GM18508 (cell line): Measurements from ENCODE around the gene ATL2.
"Not testable (repeated sequence)": the region's sequence is repeated elsewhere in the genome, so short reads cannot be mapped to it uniquely, and the experiment has no call there.

Experiments used
- ATAC-seq: cut with Tn5 transposase; IDR thresholded peaks from one replicate; pipeline ENCODE4 v1.9.1; 2021; ENCODE audit warnings: moderate number of reproducible peaks; ENCODE audit not compliant: insufficient read depth, unreplicated experiment

Gene ATL2

DNA sequence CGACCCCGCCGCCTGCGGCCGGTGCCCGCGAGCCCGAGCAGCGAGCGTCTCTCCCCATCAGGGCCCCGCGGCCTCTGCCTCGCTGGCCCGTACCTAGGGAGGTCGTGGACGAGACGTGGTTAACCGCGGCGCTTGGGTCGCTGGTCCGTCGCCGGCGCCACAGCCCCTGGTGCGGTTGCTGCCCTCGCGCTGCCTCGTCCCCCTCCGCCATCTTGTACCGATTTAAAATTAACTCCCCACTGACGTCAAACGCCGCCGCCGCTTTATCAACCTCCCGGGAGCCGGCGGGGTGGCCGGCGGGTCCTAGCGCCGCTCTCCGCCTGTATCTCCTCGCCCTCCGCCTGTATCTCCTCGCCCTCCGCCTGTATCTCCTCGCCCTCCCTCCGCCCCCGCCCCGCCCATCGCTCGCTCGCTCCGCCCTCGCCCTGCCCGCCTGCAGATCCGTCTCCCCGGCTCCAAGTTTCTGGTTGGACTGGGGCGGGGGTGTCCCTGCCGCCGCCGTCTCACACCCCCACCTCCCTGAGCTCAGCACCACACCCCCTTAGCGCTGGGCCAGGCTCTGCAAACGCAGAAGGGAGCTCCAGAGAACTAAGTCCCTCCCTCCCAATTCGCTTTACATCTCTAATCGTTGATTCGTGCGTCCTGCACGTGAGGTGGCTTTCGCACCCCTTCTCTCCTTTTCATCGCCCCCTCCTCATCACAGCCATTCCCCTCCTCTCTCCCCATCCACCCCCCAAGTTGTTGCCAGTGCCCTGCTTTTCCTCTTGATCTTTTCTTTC lies at the start of gene ATL2:
Gene ATL2, minus strand, starts transcription at position 224 of the 779 bp plus-strand sequence. Its CDS starts 13 bp downstream, at position 211.
- peak; percentile 64 for ATAC-seq

DNA sequence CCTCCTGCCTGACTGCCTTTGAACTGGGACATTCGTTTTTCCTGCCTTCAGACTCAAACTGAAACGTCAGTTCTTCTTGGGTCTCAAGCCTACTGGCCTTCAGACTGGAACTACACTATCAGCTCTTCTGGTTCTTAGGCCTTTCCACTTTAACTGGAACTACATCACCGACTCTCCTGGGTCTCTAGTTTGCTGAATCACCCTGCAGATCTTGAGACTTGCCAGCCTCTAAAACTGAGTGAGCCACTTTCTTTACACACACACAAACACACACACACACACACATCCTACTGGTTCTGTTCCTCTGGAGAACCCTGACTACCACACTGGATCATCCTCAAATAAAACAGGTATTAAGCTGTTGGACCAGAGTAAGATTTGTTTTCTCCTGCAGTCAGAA lies 46.7 kb upstream of the ATL2 start:
- ATAC-seq, result no peak

DNA sequence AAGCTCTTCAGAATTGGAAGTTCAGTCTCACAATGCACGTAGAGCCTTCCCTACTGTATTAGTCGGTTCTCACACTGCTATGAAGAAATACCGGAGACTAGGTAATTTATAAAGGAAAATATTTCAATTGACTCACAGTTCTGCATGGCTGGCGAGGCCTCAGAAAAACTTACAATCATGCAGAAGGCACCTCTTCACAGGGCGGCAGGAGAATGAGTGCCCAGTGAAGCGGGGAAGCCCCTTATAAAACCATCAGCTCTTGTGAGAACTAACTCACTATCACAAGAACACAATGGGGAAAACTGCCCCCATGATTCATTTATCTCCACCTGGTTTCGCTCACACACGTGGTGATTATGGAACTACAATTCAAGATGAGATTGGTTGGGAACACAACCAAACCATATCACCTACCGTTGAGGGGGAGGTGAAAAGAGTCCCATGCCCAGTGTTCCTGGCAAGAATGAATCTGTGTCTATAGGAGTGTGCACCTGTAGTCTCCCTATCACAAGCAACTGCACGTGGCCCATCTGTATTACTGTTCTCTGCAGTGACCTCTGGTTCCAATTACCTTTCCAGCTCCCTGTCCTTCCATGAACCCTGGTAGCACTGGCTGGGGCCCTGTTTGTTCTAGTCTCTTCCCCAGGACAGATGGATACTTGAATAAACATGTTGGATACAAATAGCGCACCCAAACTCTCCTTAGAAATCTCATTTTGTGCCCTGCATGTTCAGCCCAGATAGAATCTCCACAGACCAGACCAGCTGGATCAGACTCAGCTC lies 44.4 kb upstream of the ATL2 start:
- ATAC-seq, result no peak

DNA sequence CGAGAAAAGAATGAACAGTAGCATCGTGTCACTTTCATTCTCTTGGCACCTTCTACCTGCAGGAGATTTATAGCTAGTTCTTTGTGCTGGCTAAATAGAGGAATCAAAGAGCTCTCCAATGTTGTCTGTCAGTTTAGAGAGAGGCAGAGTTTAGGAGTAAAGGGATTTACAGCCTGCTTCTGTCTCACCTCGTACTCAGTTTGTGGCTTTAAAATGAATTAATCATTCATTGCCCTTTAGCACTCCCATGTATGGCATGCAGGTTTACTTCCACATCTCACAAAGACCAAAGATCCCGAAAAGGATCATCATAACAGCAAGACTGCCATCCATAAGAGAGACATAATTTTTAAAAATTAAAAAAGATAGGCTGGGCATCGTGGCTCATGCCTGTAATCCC lies 42.4 kb upstream of the ATL2 start:
- ATAC-seq, result no peak

DNA sequence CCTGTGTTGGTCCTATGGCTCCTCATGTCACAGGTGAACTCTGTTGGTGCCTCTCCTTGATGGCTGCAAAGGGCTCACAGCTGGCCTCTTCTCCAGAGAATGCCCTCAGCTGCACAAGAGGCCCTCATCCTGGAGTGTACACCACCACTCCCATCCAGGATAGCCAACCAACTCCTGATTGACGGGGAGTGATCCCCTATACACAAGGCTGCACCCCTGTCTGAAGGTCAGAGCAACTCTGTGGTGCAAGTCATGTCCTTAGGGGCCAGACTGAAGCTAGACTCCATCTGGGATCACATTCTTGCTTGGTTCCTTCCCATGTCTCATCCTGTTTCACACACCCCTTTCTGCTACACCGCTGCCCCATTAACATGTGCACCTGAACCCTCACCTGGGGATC lies 41.7 kb upstream of the ATL2 start:
- ATAC-seq, result no peak

DNA sequence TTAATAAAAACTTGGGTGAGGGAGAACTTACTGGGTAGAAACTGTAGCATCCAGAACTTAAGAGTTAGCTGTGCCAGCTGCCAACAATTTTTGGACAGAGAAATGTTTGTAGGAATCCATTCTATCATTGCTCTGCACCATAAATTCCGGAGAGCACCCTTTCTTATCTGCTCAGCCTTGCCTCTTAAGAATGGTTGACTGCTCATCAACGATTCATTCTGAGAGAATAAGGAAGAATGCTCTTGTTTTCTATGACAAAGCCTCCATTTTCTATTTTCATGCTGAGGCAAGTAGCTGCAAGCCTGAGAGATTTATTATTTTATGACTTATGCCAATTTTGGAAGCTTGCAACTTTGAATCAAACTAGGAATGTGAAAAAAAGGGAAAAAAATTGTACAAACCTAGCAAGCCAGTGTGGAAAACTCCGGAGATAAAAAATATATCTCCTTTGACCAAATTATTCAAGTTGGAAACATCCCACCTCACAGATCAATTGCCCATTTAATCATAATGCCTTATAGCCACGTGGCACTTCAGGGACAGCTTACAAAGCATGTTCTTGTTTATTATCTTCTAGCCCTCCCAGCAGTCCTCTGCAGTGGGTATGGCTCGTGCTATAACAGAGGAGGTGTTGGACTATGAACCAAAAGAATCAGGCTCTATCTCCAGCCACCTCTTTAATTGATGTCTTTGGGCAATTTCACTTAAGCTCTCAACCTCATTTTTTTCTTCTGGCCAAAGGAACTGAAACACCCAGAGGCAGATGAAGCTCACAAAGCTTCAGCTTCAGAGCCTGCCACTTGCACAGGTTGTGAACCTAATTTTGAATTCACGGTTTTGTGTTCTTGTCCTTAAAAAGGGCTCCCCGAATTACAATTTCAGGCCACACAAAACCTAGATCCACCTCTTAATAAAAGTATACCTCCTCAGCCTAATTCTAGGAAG lies 40.9 kb upstream of the ATL2 start:
- ATAC-seq, result no peak

DNA sequence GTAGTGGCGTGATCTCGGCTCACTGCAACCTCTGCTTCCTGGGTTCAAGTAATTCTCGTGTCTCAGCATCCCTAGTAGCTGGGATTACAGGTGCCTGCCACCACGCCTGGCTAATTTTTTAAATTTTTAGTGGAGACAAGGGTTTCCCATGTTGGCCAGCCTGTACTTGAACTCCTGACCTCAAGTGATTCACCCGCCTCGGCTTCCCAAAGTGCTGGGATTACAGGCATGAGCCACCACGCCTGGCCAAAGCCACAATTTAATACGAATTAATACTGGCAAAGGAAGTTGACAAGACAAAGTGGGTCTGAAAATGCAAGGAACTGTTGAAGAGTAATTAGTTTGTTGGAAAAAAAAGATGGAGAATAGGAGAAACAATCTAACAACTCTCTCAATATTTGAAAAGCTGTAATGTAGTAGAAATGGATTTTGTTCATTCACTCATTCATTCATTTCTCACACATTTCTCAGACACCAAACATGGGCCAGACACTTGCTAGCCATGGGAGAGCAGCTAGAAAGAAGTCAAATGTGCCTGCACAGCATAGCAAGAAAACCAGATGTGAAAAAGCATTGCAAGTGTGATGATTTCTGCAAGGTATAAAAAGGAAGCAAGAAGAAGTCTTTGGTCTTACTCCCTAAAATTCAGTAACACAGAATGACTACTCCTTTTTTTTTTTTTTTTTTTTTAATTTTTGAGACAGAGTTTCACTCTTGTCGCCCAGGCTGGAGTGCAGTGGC lies 39.4 kb upstream of the ATL2 start:
- ATAC-seq, result no peak

DNA sequence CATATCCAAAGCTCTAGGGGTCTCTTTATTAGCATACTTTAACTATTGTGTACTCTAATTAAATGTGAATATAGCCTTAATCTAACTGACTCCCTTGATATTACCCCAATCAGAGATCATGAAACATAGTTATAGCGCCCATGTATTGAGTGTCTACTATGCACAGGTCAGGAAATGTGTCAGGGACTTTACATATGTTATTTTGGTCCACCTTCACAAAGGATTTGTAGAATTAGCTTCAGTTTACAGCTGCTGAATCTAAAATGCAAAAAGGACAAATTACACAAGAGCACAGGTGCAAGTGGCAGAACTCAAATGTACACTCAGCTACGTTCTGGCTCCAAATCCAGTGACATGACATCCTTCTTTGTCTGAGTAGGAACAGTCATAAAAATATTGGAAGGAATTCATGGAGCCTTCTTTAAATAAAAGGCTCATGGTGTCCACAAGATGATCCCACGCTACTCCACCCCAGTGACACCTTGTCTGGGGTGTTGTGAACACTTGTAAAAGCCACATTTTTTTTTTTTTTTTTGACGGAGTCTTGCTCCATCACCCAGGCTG lies 38.7 kb upstream of the ATL2 start:
- ATAC-seq, result no peak

DNA sequence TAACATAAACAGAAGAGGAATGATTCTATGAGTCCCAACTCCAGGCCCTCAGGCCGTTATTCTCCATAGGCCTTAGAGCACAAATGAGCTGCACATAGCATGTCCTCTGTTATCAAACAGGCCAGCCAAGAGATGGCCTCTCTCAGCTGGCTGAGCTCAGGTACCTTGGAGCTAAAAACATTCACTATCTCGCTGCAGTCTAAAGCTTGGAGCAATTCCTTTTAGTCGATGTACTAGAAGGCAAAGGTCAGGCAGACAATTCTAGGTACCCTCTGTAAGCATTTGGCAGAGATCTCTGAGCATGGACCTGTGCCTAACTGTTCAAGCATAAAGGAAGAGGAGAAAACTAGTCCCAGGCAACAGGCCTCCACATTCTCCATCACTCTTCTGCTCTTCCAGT lies 38.0 kb upstream of the ATL2 start:
- no peak for ATAC-seq

DNA sequence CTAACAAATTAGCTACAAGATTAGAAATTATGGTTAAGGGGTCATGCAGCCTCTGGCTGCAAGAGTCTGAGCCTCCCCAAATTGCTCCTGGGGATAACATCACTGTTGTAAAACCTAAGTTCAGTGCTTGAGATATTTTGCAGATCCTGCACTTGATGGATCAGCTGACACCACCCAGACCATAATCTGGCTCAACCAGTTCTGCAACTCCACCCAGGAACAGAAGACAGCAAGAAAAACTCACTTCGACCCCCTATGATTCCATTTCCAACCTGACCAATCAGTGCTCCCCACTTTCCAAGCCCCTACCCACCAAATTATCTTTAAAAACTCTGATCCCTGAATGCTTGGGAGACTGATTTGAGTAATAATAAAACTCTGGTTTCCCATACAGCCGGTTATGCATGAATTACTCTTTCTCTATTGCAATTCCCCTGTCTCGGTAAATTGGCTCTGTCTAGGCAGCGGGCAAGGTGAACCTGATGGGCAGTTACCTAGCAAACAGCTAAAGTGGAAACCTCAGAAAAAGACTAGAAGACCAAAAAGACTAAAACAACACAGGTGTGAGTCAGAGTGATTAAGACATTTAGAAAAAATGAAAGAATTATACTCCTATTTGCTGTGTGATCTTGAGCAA lies 35.3 kb upstream of the ATL2 start:
- ATAC-seq, result not testable (repeated sequence)

DNA sequence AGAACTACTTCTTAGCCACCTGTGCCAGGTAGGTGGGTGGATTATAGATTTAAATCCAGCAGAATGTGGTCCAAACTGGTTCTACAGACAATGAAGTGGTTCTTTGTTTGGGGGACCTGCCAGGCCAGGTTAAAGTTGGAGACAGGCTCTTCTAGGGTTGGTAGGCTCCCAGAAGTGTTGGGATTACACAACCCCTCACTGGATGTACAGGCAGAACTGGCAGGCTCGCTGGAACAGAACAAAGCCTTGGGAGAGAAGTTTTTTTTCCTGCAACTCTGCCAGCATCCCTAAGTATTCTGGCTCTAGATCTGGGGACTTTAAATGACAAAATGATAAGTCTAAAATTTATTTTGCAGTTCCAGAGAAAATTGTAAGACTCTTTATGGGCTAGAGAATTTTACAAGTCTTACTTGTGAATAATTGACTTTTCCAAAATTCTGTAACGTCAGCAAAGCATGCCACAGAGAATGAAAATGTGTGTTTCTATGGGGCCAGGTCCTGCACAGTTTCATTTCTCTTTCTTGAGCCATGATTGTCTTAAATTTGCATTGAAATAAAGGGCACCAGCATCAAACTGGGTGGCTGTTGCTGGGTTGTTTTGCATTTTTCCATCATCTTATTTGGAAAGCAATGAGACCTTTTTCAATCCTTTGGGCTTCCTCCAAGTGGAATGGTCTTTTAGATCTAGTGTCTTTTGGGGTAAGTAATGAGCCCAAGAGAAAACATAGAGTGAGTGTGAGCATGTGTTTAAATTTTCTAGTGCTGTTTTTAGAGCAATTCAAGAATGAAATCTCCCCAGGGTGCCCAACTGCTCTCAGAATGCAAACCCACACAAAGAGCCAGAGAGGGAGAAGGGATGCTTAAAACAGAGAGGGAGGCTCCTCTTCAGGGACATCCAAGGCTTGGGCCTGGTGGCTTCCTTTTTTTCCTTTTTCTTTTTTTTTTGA lies 32.4 kb upstream of the ATL2 start:
- ATAC-seq, result no peak

DNA sequence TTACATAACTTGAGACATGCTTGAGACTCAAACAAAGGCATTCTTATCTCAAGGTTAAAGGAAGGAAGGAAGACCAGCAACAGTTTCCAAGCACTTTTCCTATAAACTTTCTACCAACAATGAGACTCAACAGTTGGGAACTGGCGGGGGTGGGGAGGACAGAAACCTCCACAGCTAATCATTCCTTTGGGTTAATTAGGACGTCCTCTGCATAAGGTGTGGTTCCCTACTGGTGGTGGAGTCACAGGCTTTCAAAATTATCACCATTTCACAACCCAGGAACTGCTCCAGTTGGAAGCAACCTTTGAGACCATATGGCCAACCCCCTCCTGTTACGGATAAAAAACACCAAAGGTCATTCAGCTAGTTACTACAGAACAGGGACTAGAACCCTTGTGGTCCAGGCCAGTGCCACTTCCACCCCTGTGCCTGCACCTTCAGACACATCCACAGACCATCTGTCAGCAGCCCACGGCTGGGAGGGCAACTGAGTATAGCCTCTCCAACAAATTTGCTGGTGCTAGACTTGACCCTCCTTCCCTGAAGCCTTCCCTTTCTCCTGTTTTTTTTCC lies 30.1 kb upstream of the ATL2 start:
- no peak for ATAC-seq

DNA sequence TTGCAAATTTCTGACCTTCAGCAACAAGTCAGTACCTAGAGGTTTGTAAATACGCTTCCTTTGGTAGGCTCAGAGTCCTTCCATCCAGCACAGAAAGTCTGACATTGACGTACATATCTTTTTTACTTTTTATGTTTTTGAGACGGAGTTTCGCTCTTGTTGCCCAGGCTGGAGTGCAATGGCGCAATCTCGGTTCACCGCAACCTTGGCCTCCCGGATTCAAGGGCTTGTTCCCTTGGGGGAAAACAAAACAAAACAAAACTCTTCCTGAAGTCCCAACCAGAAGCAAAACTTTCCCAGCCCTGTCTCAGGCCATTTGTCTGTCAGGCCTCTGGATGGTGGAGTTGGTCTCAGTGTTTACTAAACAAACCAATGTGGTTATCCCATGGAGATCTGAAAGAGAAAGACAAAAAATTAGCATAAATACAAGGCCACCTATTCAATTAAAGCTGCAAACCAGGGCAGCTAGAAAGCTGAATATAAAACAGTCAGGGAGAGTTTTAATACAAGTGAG lies 29.6 kb upstream of the ATL2 start:
- no peak for ATAC-seq

DNA sequence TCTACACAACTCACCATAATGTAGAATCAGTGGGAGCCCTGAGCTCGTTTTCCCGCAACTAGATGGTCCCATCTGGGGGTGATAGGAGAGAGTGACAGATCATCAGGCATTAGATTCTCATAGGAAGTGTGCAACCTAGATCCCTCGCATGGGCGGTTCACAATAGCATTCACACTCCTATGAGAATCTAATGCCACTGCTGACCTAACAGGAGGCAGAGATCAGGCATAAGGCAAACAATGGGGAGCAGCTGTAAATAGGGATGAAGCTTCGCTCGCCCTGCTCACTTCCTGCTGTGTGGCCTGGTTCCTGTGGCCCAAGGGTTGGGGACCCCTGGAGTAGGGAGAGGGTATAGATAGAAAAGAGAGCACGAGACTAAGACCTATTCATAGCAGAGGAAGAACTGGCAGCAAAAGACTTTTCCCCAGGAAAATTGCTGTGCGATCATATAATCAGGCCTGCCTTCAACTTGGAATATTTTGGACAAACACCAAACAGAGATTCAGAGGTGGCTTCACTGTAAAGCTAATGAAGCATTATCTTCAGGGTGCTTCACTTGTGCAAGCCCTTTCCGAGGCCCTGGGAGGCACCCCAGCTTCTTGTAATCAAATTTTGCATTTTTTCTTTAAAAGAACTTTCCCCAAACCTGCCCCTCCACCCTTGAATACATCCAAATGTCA lies 29.0 kb upstream of the ATL2 start:
- ATAC-seq, result no peak

DNA sequence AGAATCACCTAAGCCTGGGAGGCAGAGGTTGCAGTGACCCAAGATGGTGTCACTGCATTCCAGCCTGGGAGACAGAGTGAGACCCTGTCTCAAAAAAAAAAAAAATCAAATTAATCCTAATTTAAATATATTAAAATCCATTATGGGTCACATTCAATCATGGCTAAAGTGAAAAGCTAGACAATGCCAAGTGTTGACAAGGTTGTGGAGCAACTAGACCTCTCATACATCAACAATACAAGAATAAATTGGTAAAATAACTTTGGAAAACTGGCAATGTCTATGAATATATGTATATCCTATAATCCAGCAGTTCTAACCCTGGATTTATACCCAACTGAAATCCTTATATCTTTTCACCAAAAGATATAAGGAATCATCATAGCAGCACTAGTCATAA lies 23.4 kb upstream of the ATL2 start:
- no peak for ATAC-seq

DNA sequence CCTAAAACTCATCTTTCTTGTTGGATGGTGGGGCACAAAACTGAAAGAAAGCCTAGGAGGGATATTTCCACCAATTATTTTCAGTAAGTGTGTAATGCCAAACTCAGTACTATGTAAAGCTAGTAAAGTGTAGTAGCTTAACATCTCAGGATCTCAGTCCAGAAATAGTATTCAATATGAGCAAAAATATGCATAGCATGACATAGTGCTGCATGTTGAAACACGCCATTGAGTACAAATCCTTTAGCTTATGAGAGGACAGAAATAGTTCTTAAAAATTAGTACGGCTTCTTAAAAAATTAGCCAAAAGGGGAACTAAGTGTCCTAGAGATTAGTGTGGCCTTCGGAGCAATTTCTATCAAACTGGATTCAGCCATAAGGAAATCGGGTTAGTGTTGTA lies 21.7 kb upstream of the ATL2 start:
- no peak for ATAC-seq

DNA sequence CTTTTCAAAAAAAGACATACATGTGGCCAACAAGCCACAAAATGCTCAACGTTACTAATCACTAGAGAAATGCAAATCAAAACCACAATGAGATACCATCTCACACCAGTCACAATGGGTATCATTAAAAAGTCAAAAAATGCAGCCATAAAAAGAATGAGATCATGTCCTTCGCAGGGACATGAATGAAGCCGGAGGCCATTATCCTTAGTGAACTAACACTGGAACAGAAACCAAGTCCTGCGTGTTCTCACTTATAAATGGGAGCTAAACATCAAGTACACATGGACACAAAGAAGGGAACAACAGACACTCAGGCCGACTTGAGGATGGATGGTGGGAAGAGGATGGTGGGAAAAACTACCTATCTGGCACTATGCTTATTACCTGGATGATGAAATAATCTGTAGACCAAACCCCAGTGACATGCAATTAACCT lies 17.8 kb upstream of the ATL2 start:
- no peak for ATAC-seq
